Epithelial cell of proximal tubule (primary cell): ENCODE measurements around the gene NR2F1. TPM values are rescaled to one million over a fixed set of nuclear protein-coding genes. Genes with fewer than 3 reads are reported as not detected.

Experiments used
- DNase-seq: peaks from one replicate; pipeline ENCODE4 v3.0.0-alpha.2; 2011; ENCODE audit warnings: low read depth
- H3K4me3 ChIP-seq: 2 replicates; pipeline ENCODE4 v1.5.1; 2011; ENCODE audit warnings: low read depth, mild to moderate bottlenecking, low read length
- total RNA-seq: library from RNA; depleted of rRNA; stranded (reverse); fragments of >200 nt; gene quantifications from 2 replicates; pipeline ENCODE4 v1.2.3, GENCODE V29; 2015
- TF ChIP-seq, protein P1 (sequence below): conservative IDR thresholded peaks from 2 replicates; pipeline ENCODE4 v1.5.1; 2012; ENCODE audit warnings: low read depth, mild to moderate bottlenecking, low read length

Gene NR2F1
- total RNA-seq, 1 donor from 2014 or later = 14.8 TPM

DNA sequence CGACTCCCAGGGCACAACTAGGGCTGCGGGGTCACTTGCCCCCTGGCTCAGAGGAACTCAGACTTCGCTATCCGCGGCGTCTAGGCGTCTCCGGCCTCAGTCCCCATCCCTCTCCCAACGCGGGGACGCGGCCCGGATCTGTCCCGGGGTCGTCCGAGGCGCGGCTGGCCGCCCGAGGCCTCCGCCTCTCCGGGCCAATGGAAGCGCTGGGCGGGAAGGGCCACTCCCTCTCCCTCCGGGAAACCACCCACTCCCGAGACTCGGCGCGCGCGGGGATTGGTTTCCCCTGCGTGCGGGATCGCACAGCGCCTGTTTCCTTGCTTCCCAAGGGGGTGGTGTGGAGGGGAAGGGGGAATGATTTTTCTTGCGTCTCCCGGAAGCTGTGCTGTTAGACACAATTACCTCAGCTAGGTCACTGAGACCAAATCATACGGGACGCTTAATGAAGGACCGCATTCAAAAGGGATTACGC is 38.3 kb downstream of the NR2F1 start:
- peak overlapping the region; percentile 75 for H3K4me3 ChIP-seq
- DNase-seq = no peak
- TF ChIP-seq, protein P1, sequence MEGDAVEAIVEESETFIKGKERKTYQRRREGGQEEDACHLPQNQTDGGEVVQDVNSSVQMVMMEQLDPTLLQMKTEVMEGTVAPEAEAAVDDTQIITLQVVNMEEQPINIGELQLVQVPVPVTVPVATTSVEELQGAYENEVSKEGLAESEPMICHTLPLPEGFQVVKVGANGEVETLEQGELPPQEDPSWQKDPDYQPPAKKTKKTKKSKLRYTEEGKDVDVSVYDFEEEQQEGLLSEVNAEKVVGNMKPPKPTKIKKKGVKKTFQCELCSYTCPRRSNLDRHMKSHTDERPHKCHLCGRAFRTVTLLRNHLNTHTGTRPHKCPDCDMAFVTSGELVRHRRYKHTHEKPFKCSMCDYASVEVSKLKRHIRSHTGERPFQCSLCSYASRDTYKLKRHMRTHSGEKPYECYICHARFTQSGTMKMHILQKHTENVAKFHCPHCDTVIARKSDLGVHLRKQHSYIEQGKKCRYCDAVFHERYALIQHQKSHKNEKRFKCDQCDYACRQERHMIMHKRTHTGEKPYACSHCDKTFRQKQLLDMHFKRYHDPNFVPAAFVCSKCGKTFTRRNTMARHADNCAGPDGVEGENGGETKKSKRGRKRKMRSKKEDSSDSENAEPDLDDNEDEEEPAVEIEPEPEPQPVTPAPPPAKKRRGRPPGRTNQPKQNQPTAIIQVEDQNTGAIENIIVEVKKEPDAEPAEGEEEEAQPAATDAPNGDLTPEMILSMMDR = no peak

DNA sequence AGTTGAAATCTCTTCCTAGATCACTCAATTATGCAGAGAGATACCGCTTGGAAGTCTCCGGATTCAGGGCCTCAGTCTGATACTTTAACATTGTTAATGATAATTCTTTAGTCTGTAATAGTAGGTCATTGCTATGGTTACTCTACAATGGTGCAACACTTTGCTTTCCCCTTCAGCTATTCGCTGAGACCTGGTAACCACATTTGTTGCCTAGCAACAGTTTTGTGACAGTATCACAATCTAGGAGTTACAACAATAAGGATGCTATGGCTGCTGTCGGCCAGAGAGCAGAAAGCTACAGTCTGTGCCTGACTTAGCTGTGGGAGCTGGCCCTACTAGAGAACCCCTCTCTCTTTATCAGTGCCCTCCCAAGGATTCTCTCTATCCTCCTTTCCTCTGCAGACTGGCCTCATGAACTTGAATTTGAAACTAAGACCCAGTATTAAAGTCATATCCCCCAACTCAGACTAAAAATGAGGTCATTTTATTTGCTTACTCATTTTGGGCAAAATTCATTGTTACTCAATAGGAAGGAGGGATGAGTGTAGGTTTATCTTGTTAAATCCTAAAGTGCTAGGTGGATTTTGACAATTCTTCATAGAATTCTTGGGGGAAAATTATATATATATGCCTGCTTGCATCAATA is 39.3 kb downstream of the NR2F1 start:
- H3K4me3 ChIP-seq = no peak overlapping the region
- TF ChIP-seq, protein P1 = no peak
- peak; percentile 42 for DNase-seq

DNA sequence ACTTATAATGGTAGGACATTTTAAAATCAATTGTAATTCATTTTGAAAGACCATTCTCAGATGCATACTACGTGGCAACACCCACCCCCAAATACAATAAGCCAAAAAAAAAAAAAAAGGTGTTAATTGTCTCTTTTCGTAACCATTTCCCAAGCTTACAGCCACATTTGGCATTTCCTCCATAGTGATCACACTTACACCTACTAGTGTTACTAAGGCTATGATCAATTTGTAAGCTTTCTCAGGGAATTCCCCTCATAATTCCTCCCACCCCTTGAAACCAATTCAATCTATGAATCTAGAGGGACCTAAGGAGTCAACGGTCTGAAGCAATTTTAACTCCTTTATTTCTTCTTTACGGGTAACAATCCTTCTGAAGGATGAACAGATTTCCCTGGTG is 40.1 kb downstream of the NR2F1 start:
- TF ChIP-seq, protein P1 = no peak
- no peak for DNase-seq
- no peak overlapping the region for H3K4me3 ChIP-seq

DNA sequence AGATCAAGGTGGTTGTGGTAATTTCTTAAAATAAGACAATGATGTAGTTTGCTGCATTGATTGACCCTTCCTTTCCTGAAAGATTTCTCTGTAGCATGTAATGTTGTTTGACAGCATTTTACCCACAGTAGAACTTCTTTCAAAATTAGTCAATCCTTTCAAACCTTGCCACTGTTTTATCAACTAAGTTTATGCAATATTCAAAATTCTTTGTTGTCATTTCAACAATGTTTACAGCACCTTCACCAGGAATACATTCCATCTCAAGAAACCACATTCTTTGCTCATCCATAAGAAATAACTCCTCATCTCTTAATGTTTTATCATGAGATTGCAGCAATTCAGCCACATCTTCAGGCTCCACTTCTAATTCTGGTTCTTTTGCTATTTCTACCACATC is 43.8 kb downstream of the NR2F1 start:
- TF ChIP-seq, protein P1 = no peak
- no peak overlapping the region for H3K4me3 ChIP-seq
- no peak for DNase-seq

DNA sequence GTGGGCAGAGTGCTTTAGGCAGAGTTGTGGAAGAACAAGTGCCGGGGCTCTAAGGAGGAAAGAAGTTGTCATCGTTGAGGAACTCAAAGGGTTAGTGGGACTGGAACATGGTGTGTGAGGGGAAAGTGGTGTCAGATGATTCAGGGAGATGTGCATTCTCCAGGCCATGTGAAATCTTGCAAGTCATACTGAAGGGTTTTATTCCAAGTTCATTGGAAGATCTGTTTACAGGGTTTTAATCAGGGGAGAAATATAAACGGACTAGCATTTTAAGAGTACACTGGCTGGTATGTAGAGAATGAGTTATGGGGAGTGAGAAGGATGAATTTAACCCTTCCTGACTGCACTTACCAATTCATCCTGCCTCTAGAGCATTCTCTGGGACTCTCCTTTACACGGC is 49.3 kb downstream of the NR2F1 start:
- DNase-seq = no peak
- TF ChIP-seq, protein P1 = no peak

DNA sequence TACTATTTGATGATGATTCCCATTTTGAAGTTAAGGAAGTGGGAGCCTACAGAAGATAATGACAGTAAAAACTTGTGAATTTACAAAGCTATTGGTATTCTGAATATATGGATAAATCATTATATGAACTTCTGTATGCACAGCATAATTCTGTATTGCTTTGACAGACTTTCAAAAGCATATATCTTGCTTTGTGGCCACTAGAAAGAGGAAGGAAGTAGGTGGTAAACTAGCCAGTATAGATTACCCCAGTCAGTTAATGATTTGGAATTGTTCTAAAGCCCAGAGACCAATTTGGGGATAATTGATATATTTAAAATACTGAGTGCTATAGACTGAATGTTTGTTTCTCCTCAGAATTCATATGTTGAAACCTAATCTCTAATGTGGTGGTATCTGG is 53.0 kb downstream of the NR2F1 start:
- DNase-seq = no peak
- H3K4me3 ChIP-seq = no peak overlapping the region
- TF ChIP-seq, protein P1 = no peak

More for the DNA sequence above, 49.3 kb downstream of the NR2F1 start:
- H3K4me3 ChIP-seq = no peak overlapping the region

DNA sequence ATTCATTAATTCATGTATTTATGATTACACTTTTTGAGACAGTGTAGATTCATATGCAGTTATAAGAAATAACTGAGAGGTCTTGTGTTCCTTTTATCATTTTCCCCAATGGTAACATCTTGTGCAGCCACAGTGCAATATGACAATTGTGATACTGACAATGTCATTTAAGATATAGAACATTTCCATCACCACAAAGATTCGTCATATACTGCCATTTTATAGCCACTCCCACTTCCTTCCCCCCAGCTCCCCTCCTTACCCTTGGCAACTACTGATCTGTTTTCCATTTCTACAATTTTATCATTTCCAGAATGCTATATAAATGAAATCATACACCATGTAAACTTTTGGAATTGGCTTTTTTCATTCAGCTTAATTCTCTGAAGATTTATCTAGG is 53.8 kb downstream of the NR2F1 start:
- TF ChIP-seq, protein P1 = no peak
- DNase-seq = no peak
- no peak overlapping the region for H3K4me3 ChIP-seq
